GM12892 (cell line): ENCODE measurements around the gene NPPA.

Experiments
- POLR2A ChIP-seq: IDR thresholded peaks from 2 replicates; pipeline ENCODE4 v1.6.1; 2011; ENCODE audit warnings: low read depth, low read length, control low read depth
- POLR2AphosphoS5 ChIP-seq: IDR thresholded peaks from 2 replicates; pipeline ENCODE4 v1.6.1; 2011; ENCODE audit warnings: low read depth, low read length, control low read depth
- TAF1 ChIP-seq: IDR thresholded peaks from 2 replicates; pipeline ENCODE4 v1.6.1; 2011; ENCODE audit warnings: low read depth, mild to moderate bottlenecking, control low read depth, low read length, borderline replicate concordance

DNA sequence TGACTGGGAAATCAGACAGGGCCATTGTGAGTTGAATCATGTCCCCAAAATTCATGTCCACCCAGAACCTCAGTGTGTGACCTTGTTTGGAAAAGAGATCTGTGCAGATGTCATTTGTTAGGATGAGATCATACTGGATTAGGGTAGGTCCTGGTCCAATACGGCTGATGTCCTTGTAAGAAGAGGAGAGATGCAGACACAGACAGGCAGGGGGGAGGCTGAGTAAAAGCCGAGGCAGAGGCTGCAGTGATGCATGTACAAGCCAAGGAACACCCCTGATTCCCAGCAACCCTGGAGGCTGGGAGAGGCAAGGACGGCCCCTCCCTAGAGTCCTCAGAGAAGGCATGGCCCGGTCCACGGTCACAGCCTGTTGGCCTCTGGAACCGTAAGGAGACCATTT lies 27.0 kb upstream of the NPPA start:
- TF ChIP-seq POLR2A (no peak), TAF1 (no peak), POLR2AphosphoS5 (no peak)
